Sigmoid colon (tissue), 4 donors: ENCODE results near the gene NT5M.

Experiments
- EP300 ChIP-seq, 4 donors: sonication (generic); formaldehyde crosslinking; IDR thresholded peaks; one replicate each; pipeline ENCODE4 v1.6.1; 2017; ENCODE audit warnings: antibody characterized with exemption in 4 of 4
- TF ChIP-seq, protein P1 (sequence below), 4 experiments: fragments of 450-650 bp in 3 of 4; fragments of 200-600 bp in 1 of 4; IDR thresholded peaks; one replicate each; pipeline ENCODE4 v1.5.1; 2016 to 2019; ENCODE audit warnings: antibody characterized with exemption in 4 of 4, mild to moderate bottlenecking in 3 of 4, moderate library complexity in 2 of 4

DNA sequence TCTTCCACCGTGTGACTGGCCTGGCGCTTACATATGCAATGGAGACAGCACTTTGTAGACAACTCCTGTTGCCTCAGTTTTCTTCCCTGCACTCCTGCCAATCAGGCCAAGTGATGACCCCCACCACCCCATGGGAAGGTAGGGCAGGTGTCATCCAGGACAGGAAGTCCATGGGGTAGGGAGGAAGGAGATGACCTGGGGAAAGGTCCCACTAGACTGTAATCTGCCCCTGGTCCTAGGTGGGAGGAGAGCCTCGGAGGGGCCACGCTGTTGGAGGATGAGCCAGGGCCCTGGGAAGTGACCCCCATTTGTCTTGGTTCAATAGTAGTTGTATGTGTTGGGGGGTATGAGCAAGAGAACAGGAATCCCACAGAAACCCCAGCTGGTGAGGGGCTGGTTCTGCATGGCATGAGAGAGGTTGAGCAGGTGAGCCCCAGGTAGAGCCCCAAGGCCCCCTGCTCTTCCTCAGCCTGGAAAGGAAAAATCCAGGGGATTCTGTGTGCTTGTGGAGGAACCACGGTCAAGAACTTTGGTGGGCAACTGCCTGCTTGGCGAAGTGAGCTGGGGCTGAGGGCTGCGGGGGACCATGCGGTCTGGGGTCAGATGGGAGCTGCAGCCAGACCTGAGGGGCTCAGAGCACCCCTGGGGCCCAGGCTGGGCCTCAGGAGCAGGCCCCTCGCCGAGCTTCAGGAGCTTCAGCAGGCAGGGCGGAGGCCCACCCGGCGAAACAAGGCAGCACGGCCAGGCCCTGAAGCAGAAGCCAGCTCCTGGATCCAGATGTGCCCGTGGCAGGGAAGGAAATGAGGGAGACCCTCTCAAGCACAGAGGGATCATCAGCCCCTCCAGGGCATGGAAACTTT is 50.7 kb downstream of the NT5M start:
- TF ChIP-seq, protein P1, sequence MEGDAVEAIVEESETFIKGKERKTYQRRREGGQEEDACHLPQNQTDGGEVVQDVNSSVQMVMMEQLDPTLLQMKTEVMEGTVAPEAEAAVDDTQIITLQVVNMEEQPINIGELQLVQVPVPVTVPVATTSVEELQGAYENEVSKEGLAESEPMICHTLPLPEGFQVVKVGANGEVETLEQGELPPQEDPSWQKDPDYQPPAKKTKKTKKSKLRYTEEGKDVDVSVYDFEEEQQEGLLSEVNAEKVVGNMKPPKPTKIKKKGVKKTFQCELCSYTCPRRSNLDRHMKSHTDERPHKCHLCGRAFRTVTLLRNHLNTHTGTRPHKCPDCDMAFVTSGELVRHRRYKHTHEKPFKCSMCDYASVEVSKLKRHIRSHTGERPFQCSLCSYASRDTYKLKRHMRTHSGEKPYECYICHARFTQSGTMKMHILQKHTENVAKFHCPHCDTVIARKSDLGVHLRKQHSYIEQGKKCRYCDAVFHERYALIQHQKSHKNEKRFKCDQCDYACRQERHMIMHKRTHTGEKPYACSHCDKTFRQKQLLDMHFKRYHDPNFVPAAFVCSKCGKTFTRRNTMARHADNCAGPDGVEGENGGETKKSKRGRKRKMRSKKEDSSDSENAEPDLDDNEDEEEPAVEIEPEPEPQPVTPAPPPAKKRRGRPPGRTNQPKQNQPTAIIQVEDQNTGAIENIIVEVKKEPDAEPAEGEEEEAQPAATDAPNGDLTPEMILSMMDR (IDR thresholded peaks at IDR 0.05): no peak
- TF ChIP-seq EP300 (IDR thresholded peaks at IDR 0.05): no peak
